Left hindlimb (tissue), 1 donor: ENCODE measurements around the gene PARD3.

Source experiments
- DNase-seq: peaks from one replicate; pipeline ENCODE4 v3.0.0-alpha.2; 2018

PARD3 gene

GRCh38 chr10:34166354-34166753 is 648.7 kb downstream of the PARD3 start:
- no peak for DNase-seq

- no peak for DNase-seq
Measured at GRCh38 chr10:34164029-34164428, 651.1 kb downstream of the PARD3 start.

- DNase-seq: no peak
Measured at GRCh38 chr10:34163075-34163905, 651.8 kb downstream of the PARD3 start.

GRCh38 chr10:34161777-34162370 is 653.2 kb downstream of the PARD3 start:
- no peak for DNase-seq

- DNase-seq: no peak
Measured at GRCh38 chr10:34160595-34160994, 654.5 kb downstream of the PARD3 start.

- DNase-seq: no peak
Measured at GRCh38 chr10:34157501-34157900, 657.6 kb downstream of the PARD3 start.

GRCh38 chr10:34156781-34157425 is 658.2 kb downstream of the PARD3 start:
- no peak for DNase-seq

- no peak for DNase-seq
Measured at GRCh38 chr10:34155812-34156211, 659.3 kb downstream of the PARD3 start.

- no peak for DNase-seq
Measured at GRCh38 chr10:34154383-34154900, 660.7 kb downstream of the PARD3 start.

- no peak for DNase-seq
Measured at GRCh38 chr10:34153663-34154382, 661.3 kb downstream of the PARD3 start.

GRCh38 chr10:34152434-34152833 is 662.7 kb downstream of the PARD3 start:
- DNase-seq: no peak

- DNase-seq: no peak
Measured at GRCh38 chr10:34151931-34152330, 663.2 kb downstream of the PARD3 start.

- DNase-seq: no peak
Measured at GRCh38 chr10:34151481-34151880, 663.6 kb downstream of the PARD3 start.

- DNase-seq: no peak
Measured at GRCh38 chr10:34150103-34150502, 665.0 kb downstream of the PARD3 start.

GRCh38 chr10:34148305-34148657 is 666.8 kb downstream of the PARD3 start:
- DNase-seq: no peak

GRCh38 chr10:34147641-34148304 is 667.3 kb downstream of the PARD3 start:
- DNase-seq: no peak

GRCh38 chr10:34145715-34146114 is 669.4 kb downstream of the PARD3 start:
- DNase-seq: no peak

- DNase-seq: no peak
Measured at GRCh38 chr10:34143466-34143865, 671.6 kb downstream of the PARD3 start.

- DNase-seq: no peak
Measured at GRCh38 chr10:34141032-34141680, 673.9 kb downstream of the PARD3 start.

GRCh38 chr10:34139559-34139958 is 675.5 kb downstream of the PARD3 start:
- no peak for DNase-seq

- no peak for DNase-seq
Measured at GRCh38 chr10:34137955-34138354, 677.1 kb downstream of the PARD3 start.

- DNase-seq: no peak
Measured at GRCh38 chr10:34137201-34137600, 677.9 kb downstream of the PARD3 start.
